ENCODE data around the gene TMEM243. TPM values are rescaled to one million over a fixed set of nuclear protein-coding genes. Genes with fewer than 3 reads are reported as not detected.

The TMEM243 gene
- total and polyA plus RNA-seq, 2 donors (not counting 1 experiment from before 2014, with no cell fraction given), result 161 to 164 TPM

GRCh38 chr7:87171282-87171934, 48.1 kb downstream of the TMEM243 start:
- H3K27me3 ChIP-seq (replicated peaks in 1 of 4; ENCODE audit: control extremely low read depth in 1 of 4, control insufficient read depth in 3 of 4, insufficient read depth in 4 of 4, low read length in 3 of 4), result no peaks in the 10 kb centered on the region
- ChIA-PET POLR2A (no interaction called here), CTCF (interaction anchor here (0.8 to 2.0 kb wide), 3 partner anchors 10 to 19 kb away, joined by 3 to 5 read pairs (median 3); partner anchors contain the start of gene DMTF1)
- no peak overlapping the region for H3K4me3 Mint-ChIP-seq
- ATAC-seq (ENCODE audit: low read depth), result no peak
- no peak overlapping the region for H3K27ac ChIP-seq (ENCODE audit: low read length in 2 of 2)
- peaks cover 35 to 94% of the 10 kb centered on the region in 2 experiments for H3K36me3 ChIP-seq (replicated peaks in 1 of 2; ENCODE audit: control extremely low read depth in 1 of 2, control insufficient read depth in 1 of 2, extremely low read depth in 1 of 2, insufficient read depth in 2 of 2, low read length in 1 of 2)
- no peaks in the 10 kb centered on the region for H3K9me3 ChIP-seq (ENCODE audit: control extremely low read depth in 1 of 3, control insufficient read depth in 2 of 3, insufficient read depth in 1 of 3, low read length in 2 of 3)
- H3K4me2 ChIP-seq (replicated peaks; ENCODE audit: low read depth, low read length, poor library complexity, severe bottlenecking), result no peak overlapping the region
- no peak for DNase-seq
- peaks cover 9% of the 10 kb centered on the region for H3K4me1 Mint-ChIP-seq
- H3K27ac Mint-ChIP-seq, result no peak overlapping the region
- H4K20me1 ChIP-seq (ENCODE audit: control insufficient read depth, insufficient read depth, low read length, poor library complexity, severe bottlenecking), result peaks cover 8% of the 10 kb centered on the region
- no peak overlapping the region for H3K4me3 ChIP-seq (ENCODE audit: control extremely low read depth in 1 of 5, extremely low read depth in 1 of 5, insufficient read depth in 1 of 5, low read depth in 2 of 5, low read length in 4 of 5)
- no peaks in the 10 kb centered on the region for H3K27me3 Mint-ChIP-seq
- intact Hi-C loops (cut with micrococcal nuclease), result no loop called here
- H2AFZ ChIP-seq (ENCODE audit: insufficient read depth, low read depth, low read length, poor library complexity, severe bottlenecking), result no peak overlapping the region
- H3K9me3 Mint-ChIP-seq (ENCODE audit: insufficient read depth), result no peaks in the 10 kb centered on the region
- peaks cover 37% of the 10 kb centered on the region for H3K79me2 ChIP-seq (ENCODE audit: control insufficient read depth, insufficient read depth, low read length)
- H3K4me1 ChIP-seq (ENCODE audit: control insufficient read depth in 2 of 2, insufficient read depth in 2 of 2, low read length in 2 of 2), result no peaks in the 10 kb centered on the region
- H3K9ac ChIP-seq (ENCODE audit: low read length), result no peak overlapping the region
- no peak for TF ChIP-seq CTCF (IDR thresholded peaks at IDR 0.05)
- TF ChIP-seq EZH2 (IDR thresholded peaks at IDR 0.05; ENCODE audit: borderline replicate concordance, insufficient read depth, low read depth, low read length, poor library complexity, severe bottlenecking), result no peak

- TF ChIP-seq CTCF (IDR thresholded peaks at IDR 0.05) (no peak), EZH2 (IDR thresholded peaks at IDR 0.05; ENCODE audit: borderline replicate concordance, insufficient read depth, low read depth, low read length, poor library complexity, severe bottlenecking) (no peak)
- ATAC-seq (ENCODE audit: low read depth) (no peak), DNase-seq (no peak)
- Histone ChIP-seq H3K27me3 (replicated peaks in 1 of 4; ENCODE audit: control extremely low read depth in 1 of 4, control insufficient read depth in 3 of 4, insufficient read depth in 4 of 4, low read length in 3 of 4) (no peaks in the 10 kb centered on the region), H3K4me2 (replicated peaks; ENCODE audit: low read depth, low read length, poor library complexity, severe bottlenecking) (no peak overlapping the region), H3K9ac (ENCODE audit: low read length) (no peak overlapping the region), H3K9me3 (ENCODE audit: control extremely low read depth in 1 of 3, control insufficient read depth in 2 of 3, insufficient read depth in 1 of 3, low read length in 2 of 3) (no peaks in the 10 kb centered on the region), H3K79me2 (ENCODE audit: control insufficient read depth, insufficient read depth, low read length) (peaks cover 41% of the 10 kb centered on the region), H3K27ac (ENCODE audit: low read length in 2 of 2) (peak overlapping the region in 1 of 2 donors; percentile 21), H3K4me3 (ENCODE audit: control extremely low read depth in 1 of 5, extremely low read depth in 1 of 5, insufficient read depth in 1 of 5, low read depth in 2 of 5, low read length in 4 of 5) (no peak overlapping the region), H2AFZ (ENCODE audit: insufficient read depth, low read depth, low read length, poor library complexity, severe bottlenecking) (no peak overlapping the region), H4K20me1 (ENCODE audit: control insufficient read depth, insufficient read depth, low read length, poor library complexity, severe bottlenecking) (peaks cover 14% of the 10 kb centered on the region), H3K4me1 (ENCODE audit: control insufficient read depth in 2 of 2, insufficient read depth in 2 of 2, low read length in 2 of 2) (no peaks in the 10 kb centered on the region), H3K36me3 (replicated peaks in 1 of 2; ENCODE audit: control extremely low read depth in 1 of 2, control insufficient read depth in 1 of 2, extremely low read depth in 1 of 2, insufficient read depth in 2 of 2, low read length in 1 of 2) (peaks cover 36 to 94% of the 10 kb centered on the region in 2 experiments)
- ChIA-PET CTCF (interaction anchor here (2.0 kb wide), 1 partner anchor 12 kb away, joined by 5 read pairs; no protein-coding TSS in a partner anchor), POLR2A (no interaction called here)
- H3K4me1 Mint-ChIP-seq, result peaks cover 6% of the 10 kb centered on the region
- 93% methylated on average over 2 of the region's 3 CpGs for WGBS (ENCODE audit: insufficient coverage)
- H3K9me3 Mint-ChIP-seq (ENCODE audit: insufficient read depth), result no peaks in the 10 kb centered on the region
- no peak overlapping the region for H3K4me3 Mint-ChIP-seq
- intact Hi-C loops (cut with micrococcal nuclease), result no loop called here
- no peaks in the 10 kb centered on the region for H3K27me3 Mint-ChIP-seq
- H3K27ac Mint-ChIP-seq, result peak overlapping the region; percentile 34
Measured at GRCh38 chr7:87170828-87171227, 48.7 kb downstream of the TMEM243 start.
